HCT116 (cell line): ENCODE results near the gene LYSMD3. TPM values are rescaled to one million over a fixed set of nuclear protein-coding genes. Genes with fewer than 3 reads are reported as not detected.

ENCODE experiments used
- ATAC-seq: fragments of 200-7000 bp; cut with Tn5 transposase; 2 replicates; pipeline ENCODE4 v1.9.1; 2020; ENCODE audit warnings: mild to moderate bottlenecking, moderate library complexity
- BruUV-seq: library from RNA; stranded (reverse); fragments of 400-500 nt; replicated peaks from 2 replicates; lab custom pipeline; 2021; lab: Mats Ljungman, UMichigan
- CTCF ChIA-PET: fragments of 300-600 bp; sonication (Branson Sonifier 250); formaldehyde crosslinking; loops from one replicate; lab custom pipeline; 2021; ENCODE audit warnings: antibody characterized with exemption; lab: Charles Lee
- POLR2A ChIA-PET: fragments of 300-600, 350-600 bp; sonication (Branson Sonifier 250); formaldehyde crosslinking; loops from one replicate; lab custom pipeline; 2021; ENCODE audit warnings: antibody characterized with exemption; lab: Charles Lee
- RAD21 ChIA-PET, 2 experiments: fragments of 300-600 bp; sonication (Branson Sonifier 250); formaldehyde crosslinking; loops; one replicate each; lab custom pipeline; 2023; ENCODE audit warnings: low total read pairs in 2 of 2; ENCODE audit not compliant: uncharacterized antibody in 2 of 2, unreplicated experiment in 2 of 2, low non-redundant PET in 1 of 2; lab: Charles Lee
- DNase-seq: peaks from one replicate; pipeline ENCODE4 v3.0.0-alpha.2; 2010; ENCODE audit warnings: low read depth, low spot score
- H2AFZ ChIP-seq: fragments of 200-600 bp; shearing (Covaris generic), sonication (generic); 2 replicates; pipeline ENCODE4 v1.6.1; 2017; ENCODE audit warnings: low read depth, mixed run types, mixed read lengths, antibody characterized with exemption, low read length; ENCODE audit not compliant: poor library complexity, severe bottlenecking
- H3K27ac ChIP-seq: 2 replicates; pipeline ENCODE4 v1.5.1; 2012; ENCODE audit warnings: low read depth, low read length
- H3K27me3 ChIP-seq: fragments of 200-600 bp; sonication (generic); 2 replicates; pipeline ENCODE4 v1.6.1; 2016; ENCODE audit warnings: mixed run types, low read length, mixed read lengths; ENCODE audit not compliant: insufficient read depth
- H3K36me3 ChIP-seq, 2 experiments: fragments of 200-500 bp in 1 of 2; fragments of 200-600 bp in 1 of 2; sonication (Bioruptor generic) in 1 of 2; sonication (generic) in 1 of 2; 2 replicates each; pipeline versions ENCODE4 v1.5.1 to v1.6.1; 2014 to 2016; ENCODE audit warnings: low read length in 2 of 2, inconsistent platforms in 1 of 2, mixed read lengths in 1 of 2, mixed run types in 1 of 2; ENCODE audit not compliant: insufficient read depth in 2 of 2, control insufficient read depth in 1 of 2
- H3K4me1 ChIP-seq, 2 experiments: fragments of 200-600 bp in 1 of 2; sonication (generic) in 1 of 2; 2 replicates each; pipeline versions ENCODE4 v1.5.1 to v1.6.1; 2012 to 2017; ENCODE audit warnings: low read length in 2 of 2, inconsistent platforms in 1 of 2, mild to moderate bottlenecking in 1 of 2, mixed read lengths in 1 of 2, mixed run types in 1 of 2, moderate library complexity in 1 of 2; ENCODE audit not compliant: insufficient read depth in 2 of 2, control insufficient read depth in 1 of 2
- H3K4me2 ChIP-seq: fragments of 200-600 bp; sonication (generic); 2 replicates; pipeline ENCODE4 v1.6.1; 2017; ENCODE audit warnings: mixed run types, low read length, mixed read lengths
- H3K4me3 ChIP-seq, 2 experiments: fragments of 200-600 bp in 1 of 2; sonication (generic) in 1 of 2; replicated peaks in 1 of 2; 2 replicates each; pipeline ENCODE4 v1.5.1; 2011 to 2016; ENCODE audit warnings: low read length in 2 of 2, control low read depth in 1 of 2, low read depth in 1 of 2, mild to moderate bottlenecking in 1 of 2, mixed read lengths in 1 of 2, mixed run types in 1 of 2
- H3K79me2 ChIP-seq: fragments of 200-600 bp; sonication (generic); 2 replicates; pipeline ENCODE4 v1.6.1; 2017; ENCODE audit warnings: mild to moderate bottlenecking, mixed run types, low read length, moderate library complexity, mixed read lengths; ENCODE audit not compliant: insufficient read depth
- H3K9ac ChIP-seq: fragments of 200-600 bp; sonication (generic); 2 replicates; pipeline ENCODE4 v1.6.1; 2016; ENCODE audit warnings: low read length, mixed read lengths
- H3K9me2 ChIP-seq: fragments of 200-600 bp; sonication (generic), shearing (Covaris generic); 2 replicates; pipeline ENCODE4 v1.6.1; 2017; ENCODE audit warnings: mixed run types, mild to moderate bottlenecking, moderate library complexity; ENCODE audit not compliant: insufficient read depth
- H3K9me3 ChIP-seq, 2 experiments: fragments of 200-500 bp in 1 of 2; fragments of 200-600 bp in 1 of 2; sonication (Bioruptor generic) in 1 of 2; sonication (generic) in 1 of 2; 2 replicates each; pipeline ENCODE4 v1.6.1; 2014 to 2017; ENCODE audit warnings: low read length in 2 of 2, mixed read lengths in 2 of 2, inconsistent platforms in 1 of 2, low read depth in 1 of 2, mild to moderate bottlenecking in 1 of 2, mixed run types in 1 of 2, moderate library complexity in 1 of 2; ENCODE audit not compliant: control insufficient read depth in 1 of 2, insufficient read depth in 1 of 2
- H4K20me1 ChIP-seq: fragments of 200-600 bp; sonication (generic), shearing (Covaris generic); 2 replicates; pipeline ENCODE4 v1.6.1; 2017; ENCODE audit warnings: mixed run types, mild to moderate bottlenecking, moderate library complexity; ENCODE audit not compliant: insufficient read depth
- CBX3 ChIP-seq: IDR thresholded peaks from 2 replicates; pipeline ENCODE4 v1.6.1; 2012; ENCODE audit warnings: low read depth
- CEBPB ChIP-seq: IDR thresholded peaks from 2 replicates; pipeline ENCODE4 v1.6.1; 2012; ENCODE audit warnings: low read depth
- EGR1 ChIP-seq: IDR thresholded peaks from 2 replicates; pipeline ENCODE4 v1.6.1; 2012; ENCODE audit warnings: low read depth
- EZH2phosphoT487 ChIP-seq: fragments of 200-600 bp; IDR thresholded peaks from 2 replicates; pipeline ENCODE4 v1.6.1; 2018; ENCODE audit warnings: antibody characterized with exemption, borderline replicate concordance
- FOSL1 ChIP-seq: IDR thresholded peaks from 2 replicates; pipeline ENCODE4 v1.6.1; 2012; ENCODE audit warnings: low read depth
- JUND ChIP-seq: IDR thresholded peaks from 2 replicates; pipeline ENCODE4 v1.6.1; 2012
- POLR2A ChIP-seq: IDR thresholded peaks from 2 replicates; pipeline ENCODE4 v1.7.0; 2011; ENCODE audit warnings: borderline replicate concordance; ENCODE audit not compliant: insufficient read depth, insufficient read length; ENCODE audit errors: extremely low read depth
- POLR2AphosphoS5 ChIP-seq: IDR thresholded peaks from 2 replicates; pipeline ENCODE4 v1.6.1; 2011; ENCODE audit warnings: mild to moderate bottlenecking, low read depth, low read length, moderate library complexity
- RAD21 ChIP-seq: IDR thresholded peaks from 2 replicates; pipeline ENCODE4 v1.6.1; 2012; ENCODE audit warnings: low read depth, mild to moderate bottlenecking
- SP1 ChIP-seq: IDR thresholded peaks from 2 replicates; pipeline ENCODE4 v1.6.1; 2012; ENCODE audit warnings: low read depth
- SRF ChIP-seq: IDR thresholded peaks from 2 replicates; pipeline ENCODE4 v1.6.1; 2012; ENCODE audit warnings: low read depth
- TCF7L2 ChIP-seq: IDR thresholded peaks from 2 replicates; pipeline ENCODE4 v1.7.0; 2011; ENCODE audit warnings: borderline replicate concordance, inconsistent platforms; ENCODE audit not compliant: insufficient read depth, insufficient read length; ENCODE audit errors: extremely low read depth
- ZFX ChIP-seq: fragments of 450-650 bp; IDR thresholded peaks from 2 replicates; pipeline ENCODE4 v1.6.1; 2017
- intact Hi-C: fragments of 100-400 bp; cut with micrococcal nuclease; formaldehyde crosslinking; loops from 2 replicates; pipeline ENCODE4 v1.10.0; 2022
- total RNA-seq: library from RNA; stranded (reverse); gene quantifications from one replicate; pipeline ENCODE4 v1.2.1, GENCODE V29; 2021; ENCODE audit not compliant: unreplicated experiment
- TF ChIP-seq, protein P1 (sequence below): IDR thresholded peaks from 2 replicates; pipeline ENCODE4 v1.6.1; 2012; ENCODE audit warnings: low read depth
- TF ChIP-seq, protein P2 (sequence below): IDR thresholded peaks from 2 replicates; pipeline ENCODE4 v1.6.1; 2011; ENCODE audit warnings: mild to moderate bottlenecking, low read length, moderate library complexity; ENCODE audit not compliant: insufficient replicate concordance; ENCODE audit errors: extremely low read depth
- TF ChIP-seq, protein P3 (sequence below): IDR thresholded peaks from 2 replicates; pipeline ENCODE4 v1.6.1; 2012

LYSMD3 gene
- total RNA-seq, 1 experiment from 2014 or later: 18.0 TPM

DNA sequence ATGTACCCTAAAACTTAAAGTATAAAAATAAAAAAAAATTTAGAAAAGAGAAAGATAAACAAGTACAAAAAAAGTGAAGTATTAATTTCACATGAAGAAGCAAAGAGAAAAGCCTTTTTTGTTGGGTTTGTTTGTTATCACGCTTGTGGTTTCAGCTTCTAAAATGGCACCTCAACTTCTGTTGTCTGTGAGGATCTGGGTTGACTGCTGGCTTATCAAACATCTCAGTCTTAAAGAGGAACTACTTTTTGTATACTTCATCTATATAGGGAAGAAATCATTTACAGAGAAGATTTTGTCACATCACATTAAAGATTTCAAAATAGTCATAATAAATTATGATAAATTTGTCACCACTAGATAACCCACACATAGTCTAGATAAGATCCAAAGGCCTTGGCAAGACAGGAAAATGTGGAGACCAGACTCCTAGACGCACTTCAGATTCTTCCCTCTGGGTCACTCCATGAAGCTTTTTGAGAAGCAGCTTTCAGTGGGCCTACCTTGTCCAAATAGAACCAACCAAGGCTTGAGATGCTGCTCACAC is 20.4 kb upstream of the LYSMD3 start:
- Histone ChIP-seq H3K9ac (no peak overlapping the region), H3K4me3 (no peak overlapping the region), H3K9me2 (no peaks in the 10 kb centered on the region), H3K36me3 (no peaks in the 10 kb centered on the region), H3K9me3 (no peaks in the 10 kb centered on the region), H2AFZ (no peak overlapping the region), H3K27ac (no peak overlapping the region), H3K4me1 (peaks cover 0 to 8% of the 10 kb centered on the region in 2 experiments; a peak in 2 of 4 replicates), H4K20me1 (no peaks in the 10 kb centered on the region), H3K27me3 (no peaks in the 10 kb centered on the region), H3K79me2 (no peaks in the 10 kb centered on the region), H3K4me2 (no peak overlapping the region)
- RAD21 ChIA-PET: no interaction called here
- no peak for ATAC-seq
- no TSS peak for BruUV-seq
- CTCF ChIA-PET: no interaction called here
- no peak for DNase-seq
- intact Hi-C loops: no loop called here
- POLR2A ChIA-PET: no interaction called here
- TF ChIP-seq, protein P1, sequence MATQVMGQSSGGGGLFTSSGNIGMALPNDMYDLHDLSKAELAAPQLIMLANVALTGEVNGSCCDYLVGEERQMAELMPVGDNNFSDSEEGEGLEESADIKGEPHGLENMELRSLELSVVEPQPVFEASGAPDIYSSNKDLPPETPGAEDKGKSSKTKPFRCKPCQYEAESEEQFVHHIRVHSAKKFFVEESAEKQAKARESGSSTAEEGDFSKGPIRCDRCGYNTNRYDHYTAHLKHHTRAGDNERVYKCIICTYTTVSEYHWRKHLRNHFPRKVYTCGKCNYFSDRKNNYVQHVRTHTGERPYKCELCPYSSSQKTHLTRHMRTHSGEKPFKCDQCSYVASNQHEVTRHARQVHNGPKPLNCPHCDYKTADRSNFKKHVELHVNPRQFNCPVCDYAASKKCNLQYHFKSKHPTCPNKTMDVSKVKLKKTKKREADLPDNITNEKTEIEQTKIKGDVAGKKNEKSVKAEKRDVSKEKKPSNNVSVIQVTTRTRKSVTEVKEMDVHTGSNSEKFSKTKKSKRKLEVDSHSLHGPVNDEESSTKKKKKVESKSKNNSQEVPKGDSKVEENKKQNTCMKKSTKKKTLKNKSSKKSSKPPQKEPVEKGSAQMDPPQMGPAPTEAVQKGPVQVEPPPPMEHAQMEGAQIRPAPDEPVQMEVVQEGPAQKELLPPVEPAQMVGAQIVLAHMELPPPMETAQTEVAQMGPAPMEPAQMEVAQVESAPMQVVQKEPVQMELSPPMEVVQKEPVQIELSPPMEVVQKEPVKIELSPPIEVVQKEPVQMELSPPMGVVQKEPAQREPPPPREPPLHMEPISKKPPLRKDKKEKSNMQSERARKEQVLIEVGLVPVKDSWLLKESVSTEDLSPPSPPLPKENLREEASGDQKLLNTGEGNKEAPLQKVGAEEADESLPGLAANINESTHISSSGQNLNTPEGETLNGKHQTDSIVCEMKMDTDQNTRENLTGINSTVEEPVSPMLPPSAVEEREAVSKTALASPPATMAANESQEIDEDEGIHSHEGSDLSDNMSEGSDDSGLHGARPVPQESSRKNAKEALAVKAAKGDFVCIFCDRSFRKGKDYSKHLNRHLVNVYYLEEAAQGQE: no peak
- TF ChIP-seq TCF7L2: no peak
- no peak for TF ChIP-seq FOSL1
- no peak for TF ChIP-seq ZFX
- TF ChIP-seq EGR1: no peak
- TF ChIP-seq, protein P2, sequence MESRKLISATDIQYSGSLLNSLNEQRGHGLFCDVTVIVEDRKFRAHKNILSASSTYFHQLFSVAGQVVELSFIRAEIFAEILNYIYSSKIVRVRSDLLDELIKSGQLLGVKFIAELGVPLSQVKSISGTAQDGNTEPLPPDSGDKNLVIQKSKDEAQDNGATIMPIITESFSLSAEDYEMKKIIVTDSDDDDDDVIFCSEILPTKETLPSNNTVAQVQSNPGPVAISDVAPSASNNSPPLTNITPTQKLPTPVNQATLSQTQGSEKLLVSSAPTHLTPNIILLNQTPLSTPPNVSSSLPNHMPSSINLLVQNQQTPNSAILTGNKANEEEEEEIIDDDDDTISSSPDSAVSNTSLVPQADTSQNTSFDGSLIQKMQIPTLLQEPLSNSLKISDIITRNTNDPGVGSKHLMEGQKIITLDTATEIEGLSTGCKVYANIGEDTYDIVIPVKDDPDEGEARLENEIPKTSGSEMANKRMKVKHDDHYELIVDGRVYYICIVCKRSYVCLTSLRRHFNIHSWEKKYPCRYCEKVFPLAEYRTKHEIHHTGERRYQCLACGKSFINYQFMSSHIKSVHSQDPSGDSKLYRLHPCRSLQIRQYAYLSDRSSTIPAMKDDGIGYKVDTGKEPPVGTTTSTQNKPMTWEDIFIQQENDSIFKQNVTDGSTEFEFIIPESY: no peak
- no peak for TF ChIP-seq RAD21
- TF ChIP-seq, protein P3, sequence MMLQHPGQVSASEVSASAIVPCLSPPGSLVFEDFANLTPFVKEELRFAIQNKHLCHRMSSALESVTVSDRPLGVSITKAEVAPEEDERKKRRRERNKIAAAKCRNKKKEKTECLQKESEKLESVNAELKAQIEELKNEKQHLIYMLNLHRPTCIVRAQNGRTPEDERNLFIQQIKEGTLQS: no peak
- no peak for TF ChIP-seq CBX3
- TF ChIP-seq SRF: no peak
- TF ChIP-seq POLR2AphosphoS5: no peak
- no peak for TF ChIP-seq EZH2phosphoT487
- TF ChIP-seq POLR2A: no peak
- TF ChIP-seq SP1: no peak
- no peak for TF ChIP-seq JUND
- no peak for TF ChIP-seq CEBPB
